ENCODE data around the gene SLC30A10.
"Not testable (repeated sequence)": the region's sequence is repeated elsewhere in the genome, so short reads cannot be mapped to it uniquely, and the experiment has no call there.

DNA sequence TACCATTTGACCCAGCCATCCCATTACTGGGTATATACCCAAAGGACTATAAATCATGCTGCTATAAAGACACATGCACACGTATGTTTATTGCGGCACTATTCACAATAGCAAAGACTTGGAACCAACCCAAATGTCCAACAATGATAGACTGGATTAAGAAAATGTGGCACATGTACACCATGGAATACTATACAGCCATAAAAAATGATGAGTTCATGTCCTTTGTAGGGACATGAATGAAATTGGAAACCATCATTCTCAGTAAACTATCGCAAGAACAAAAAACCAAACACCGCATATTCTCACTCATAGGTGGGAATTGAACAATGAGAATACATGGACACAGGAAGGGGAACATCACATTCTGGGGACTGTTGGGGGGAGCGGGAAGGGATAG lies 20.9 kb upstream of the SLC30A10 start:
- TF ChIP-seq, protein P1, sequence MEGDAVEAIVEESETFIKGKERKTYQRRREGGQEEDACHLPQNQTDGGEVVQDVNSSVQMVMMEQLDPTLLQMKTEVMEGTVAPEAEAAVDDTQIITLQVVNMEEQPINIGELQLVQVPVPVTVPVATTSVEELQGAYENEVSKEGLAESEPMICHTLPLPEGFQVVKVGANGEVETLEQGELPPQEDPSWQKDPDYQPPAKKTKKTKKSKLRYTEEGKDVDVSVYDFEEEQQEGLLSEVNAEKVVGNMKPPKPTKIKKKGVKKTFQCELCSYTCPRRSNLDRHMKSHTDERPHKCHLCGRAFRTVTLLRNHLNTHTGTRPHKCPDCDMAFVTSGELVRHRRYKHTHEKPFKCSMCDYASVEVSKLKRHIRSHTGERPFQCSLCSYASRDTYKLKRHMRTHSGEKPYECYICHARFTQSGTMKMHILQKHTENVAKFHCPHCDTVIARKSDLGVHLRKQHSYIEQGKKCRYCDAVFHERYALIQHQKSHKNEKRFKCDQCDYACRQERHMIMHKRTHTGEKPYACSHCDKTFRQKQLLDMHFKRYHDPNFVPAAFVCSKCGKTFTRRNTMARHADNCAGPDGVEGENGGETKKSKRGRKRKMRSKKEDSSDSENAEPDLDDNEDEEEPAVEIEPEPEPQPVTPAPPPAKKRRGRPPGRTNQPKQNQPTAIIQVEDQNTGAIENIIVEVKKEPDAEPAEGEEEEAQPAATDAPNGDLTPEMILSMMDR (IDR thresholded peaks at IDR 0.05) = not testable (repeated sequence)
- TF ChIP-seq POLR2A (IDR thresholded peaks at IDR 0.05) = not testable (repeated sequence)
